ENCODE results near the gene MEIOB.

The MEIOB gene

GRCh38 chr16:1788095-1788707, 83.8 kb downstream of the MEIOB start:
- no peak for DNase-seq

GRCh38 chr16:1787322-1788094, 84.5 kb downstream of the MEIOB start:
- no peak for DNase-seq

- DNase-seq, result no peak
These were observed 85.0 kb downstream of the MEIOB start for GRCh38 chr16:1787056-1787321.

GRCh38 chr16:1786242-1787055, 85.5 kb downstream of the MEIOB start:
- DNase-seq, result no peak

GRCh38 chr16:1785846-1786170, 86.2 kb downstream of the MEIOB start:
- no peak for DNase-seq

GRCh38 chr16:1784977-1785845, 86.8 kb downstream of the MEIOB start:
- no peak for DNase-seq
